Heart left ventricle (tissue), 16 donors: ENCODE data around the gene TOGARAM1. TPM values are rescaled to one million over a fixed set of nuclear protein-coding genes. Genes with fewer than 3 reads are reported as not detected.

ENCODE experiments used
- ATAC-seq, 4 donors: fragments of 200-7000 bp; cut with Tn5 transposase; one replicate each; pipeline ENCODE4 v1.9.1; 2020 to 2022; ENCODE audit warnings: moderate library complexity in 4 of 4, mild to moderate bottlenecking in 3 of 4, moderate number of reproducible peaks in 1 of 4
- DNase-seq, 5 donors: peaks; one replicate each; pipeline ENCODE4 v3.0.0-alpha.2; 2020
- H3K27ac ChIP-seq, 12 donors: fragments of 200-600 bp; sonication (generic) in 4 of 12; one replicate each; pipeline versions ENCODE4 v1.5.0 to v1.8.0; 2016 to 2022; ENCODE audit warnings: mild to moderate bottlenecking in 2 of 12
- H3K27me3 ChIP-seq, 9 donors: fragments of 200-600 bp; sonication (generic) in 2 of 9; one replicate each; pipeline versions ENCODE4 v1.5.1 to v1.8.0; 2016 to 2022; ENCODE audit warnings: mild to moderate bottlenecking in 3 of 9
- H3K36me3 ChIP-seq, 9 donors: fragments of 200-600 bp; sonication (generic) in 2 of 9; one replicate each; pipeline versions ENCODE4 v1.5.0 to v1.8.0; 2018 to 2022; ENCODE audit warnings: mild to moderate bottlenecking in 2 of 9
- H3K4me1 ChIP-seq, 12 donors: fragments of 200-600 bp; sonication (generic) in 4 of 12; one replicate each; pipeline versions ENCODE4 v1.5.0 to v1.8.0; 2016 to 2022; ENCODE audit warnings: mild to moderate bottlenecking in 3 of 12
- H3K4me3 ChIP-seq, 12 donors: fragments of 200-600 bp; sonication (generic) in 4 of 12; one replicate each; pipeline versions ENCODE4 v1.5.0 to v1.8.0; 2017 to 2022; ENCODE audit warnings: mild to moderate bottlenecking in 9 of 12, moderate library complexity in 4 of 12
- H3K9me3 ChIP-seq, 12 donors: fragments of 200-600 bp; sonication (generic) in 4 of 12; one replicate each; pipeline versions ENCODE4 v1.5.0 to v1.8.0; 2016 to 2022; ENCODE audit warnings: mild to moderate bottlenecking in 1 of 12
- CTCF ChIP-seq, 12 donors: fragments of 200-600 bp; sonication (generic) in 4 of 12; IDR thresholded peaks; one replicate each; pipeline versions ENCODE4 v1.5.0 to v1.8.0; 2018 to 2022; ENCODE audit warnings: antibody characterized with exemption in 12 of 12, mild to moderate bottlenecking in 5 of 12
- POLR2A ChIP-seq, 2 donors: fragments of 450-650 bp; IDR thresholded peaks; one replicate each; pipeline ENCODE4 v1.6.1; 2017; ENCODE audit warnings: antibody characterized with exemption in 2 of 2, mild to moderate bottlenecking in 2 of 2, moderate library complexity in 2 of 2
- WGBS, 4 donors: extraction: QIAGEN DNeasy Blood & Tissue Kit in 2 of 4; methylation state at CpG; one replicate each; pipeline versions ENCODE4 v1.1.5 to v1.1.7; 2013 to 2018; 5-methylcytosine and 5-hydroxymethylcytosine counted together
- intact Hi-C, 10 donors: fragments of 100-400 bp; cut with DNase I; formaldehyde crosslinking; loops; one replicate each; pipeline versions ENCODE4 v1.11.1 to v1.14.2; 2022
- polyA plus RNA-seq, 2 donors: library from polyadenylated mRNA; stranded (reverse); fragments of 200-250 nt; gene quantifications; one replicate each; pipeline ENCODE4 v1.2.3, GENCODE V29; 2013
- total RNA-seq, 9 donors: library from RNA; depleted of rRNA in 2 of 9; stranded (reverse); fragments of >200 nt in 2 of 9; fragmentation: NEBNext Ultra II Directional in 3 of 9; extraction: Animal tissue kit (Norgen Biotek cat#: 25700) in 3 of 9; gene quantifications; one replicate each; pipeline versions ENCODE4 v1.1.0 to v1.2.4, GENCODE V29; 2016 to 2023
- donor health status: ischemic (EF 13 %, LVEDD 7.1; RV severe dilation, severe dysfunction).
- donor health status: healthy with polysubstance abuse.
- donor health status: DM: no; HTN: yes; CAD: no.
- donor health status: DM: no; HTN: no; CAD: no.
- donor health status: ischemic (EF 25% LVEDD 6.9; RV normal size, moderate dysfunction).
- donor health status: ischemic (EF 25% LVEDD 5.7; RV mildly dilated, moderate dysfunction).
- donor health status: healthy.
- donor health status: DM: yes; HTN: yes; CAD: no.
- donor health status: ischemic (EF 35%, LVEDD 5.7; RV mildly dilated, moderate dysfunction).
- donor health status: nonischemic (EF 11% LVEDD 7.7; RV severe dilation, severe dysfunction).
- donor health status: DM: yes; HTN: yes; CAD: no.
- donor health status: PGD.
- donor health status: ischemic (EF 29% LVEDD 5.4; RV normal size, mild dysfunction).
- donor health status: nonischemic (EF 23%, LVEDD 6.1; RV moderate dilation, normal function).

TOGARAM1 gene
- total and polyA plus RNA-seq, 11 donors, result 2.7 to 24.0 (median 18.4) TPM

DNA sequence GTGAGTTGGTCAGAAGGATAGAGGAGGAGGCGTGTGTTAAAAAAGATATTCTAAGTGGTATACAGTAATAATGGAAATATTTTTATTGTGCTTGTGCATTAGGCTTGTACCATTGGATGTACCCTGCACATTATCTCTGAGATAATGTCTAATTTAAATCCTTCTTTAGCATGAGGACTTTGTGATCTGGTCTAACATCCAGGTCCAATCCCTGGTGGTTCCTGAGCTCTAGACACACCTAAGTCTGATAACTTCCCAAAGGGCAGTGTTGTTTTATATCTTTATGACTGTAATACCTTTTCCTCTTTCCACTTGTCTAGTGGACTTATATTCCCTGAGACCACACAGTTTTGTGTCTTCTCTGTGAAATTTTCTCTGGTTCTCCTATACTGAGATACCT is 142.6 kb downstream of the TOGARAM1 start:
- no peak overlapping the region for H3K4me3 ChIP-seq
- peaks cover 0 to 100% (median 85%) of the 10 kb centered on the region in 9 donors for H3K36me3 ChIP-seq
- intact Hi-C loops, result no loop called here
- no peaks in the 10 kb centered on the region for H3K4me1 ChIP-seq
- WGBS, 4 donors, result 53 to 97% (median 96%) methylated on average over 1 of the region's 1 CpG
- no peaks in the 10 kb centered on the region for H3K27me3 ChIP-seq
- H3K9me3 ChIP-seq, result no peaks in the 10 kb centered on the region
- H3K27ac ChIP-seq, result no peak overlapping the region
- DNase-seq (no peak), ATAC-seq (no peak)
- no peak for TF ChIP-seq CTCF (IDR thresholded peaks at IDR 0.05)
- TF ChIP-seq POLR2A (IDR thresholded peaks at IDR 0.05), result no peak

- DNase-seq (no peak), ATAC-seq (no peak)
- peaks cover 0 to 100% (median 99%) of the 10 kb centered on the region in 9 donors for H3K36me3 ChIP-seq
- H3K27ac ChIP-seq, result no peak overlapping the region
- H3K9me3 ChIP-seq, result no peaks in the 10 kb centered on the region
- no peak overlapping the region for H3K4me3 ChIP-seq
- H3K27me3 ChIP-seq, result no peaks in the 10 kb centered on the region
- TF ChIP-seq POLR2A (IDR thresholded peaks at IDR 0.05) (no peak), CTCF (IDR thresholded peaks at IDR 0.05) (no peak)
- intact Hi-C loops, result no loop called here
- 83 to 92% (median 90%) methylated on average over 6 of the region's 6 CpGs for WGBS, 4 donors
- no peaks in the 10 kb centered on the region for H3K4me1 ChIP-seq
Observed at GRCh38 chr14:45112896-45113781, 151.1 kb downstream of the TOGARAM1 start.

- DNase-seq (no peak), ATAC-seq (no peak)
- 78 to 82% (median 80%) methylated on average over 3 of the region's 3 CpGs for WGBS, 4 donors
- TF ChIP-seq POLR2A (IDR thresholded peaks at IDR 0.05) (no peak), CTCF (IDR thresholded peaks at IDR 0.05) (no peak)
- H3K4me1 ChIP-seq, result no peaks in the 10 kb centered on the region
- H3K27me3 ChIP-seq, result no peaks in the 10 kb centered on the region
- H3K36me3 ChIP-seq, result peaks cover 0 to 100% (median 100%) of the 10 kb centered on the region in 9 donors
- no peaks in the 10 kb centered on the region for H3K9me3 ChIP-seq
- H3K27ac ChIP-seq, result no peak overlapping the region
- H3K4me3 ChIP-seq, result no peak overlapping the region
- intact Hi-C loops, result no loop called here
Observed at GRCh38 chr14:45114327-45114726, 152.3 kb downstream of the TOGARAM1 start.

DNA sequence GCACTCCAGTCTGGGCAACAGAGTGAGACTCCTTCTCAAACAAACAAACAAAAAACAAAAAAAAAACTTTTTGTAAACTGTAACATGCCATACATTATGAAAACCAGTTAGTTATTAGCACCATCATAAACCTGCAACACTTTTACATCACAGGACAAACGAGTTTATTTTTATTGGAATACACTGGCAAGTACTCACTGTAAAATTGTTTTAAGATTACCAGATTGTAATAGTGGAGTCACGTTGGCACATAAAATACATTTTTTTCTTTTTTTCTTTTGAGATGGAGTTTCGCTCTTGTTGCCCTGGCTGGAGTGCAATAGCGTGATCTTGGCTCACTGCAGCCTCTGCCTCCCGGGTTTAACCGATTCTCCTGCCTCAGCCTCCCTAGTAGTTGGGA is 156.6 kb downstream of the TOGARAM1 start:
- Histone ChIP-seq H3K4me1 (no peaks in the 10 kb centered on the region), H3K36me3 (peaks cover 0 to 100% (median 99%) of the 10 kb centered on the region in 9 donors), H3K27ac (no peak overlapping the region), H3K27me3 (no peaks in the 10 kb centered on the region), H3K9me3 (no peaks in the 10 kb centered on the region), H3K4me3 (no peak overlapping the region)
- no peak for DNase-seq
- WGBS, 4 donors, result 86 to 95% (median 90%) methylated on average over 6 of the region's 6 CpGs
- TF ChIP-seq CTCF (IDR thresholded peaks at IDR 0.05), result no peak
- TF ChIP-seq POLR2A (IDR thresholded peaks at IDR 0.05), result no peak
- ATAC-seq, result no peak
- intact Hi-C loops, result no loop called here
